GM19467 (cell line): Measurements from ENCODE around the gene FOXO6.
A peak's percentile ranks its signal among the peaks of the same experiment; 100 is the strongest.

Experiments used
- ATAC-seq: cut with Tn5 transposase; IDR thresholded peaks from one replicate; pipeline ENCODE4 v1.9.1; 2021; ENCODE audit warnings: mild to moderate bottlenecking, moderate library complexity; ENCODE audit not compliant: unreplicated experiment

The FOXO6 gene

GRCh38 chr1:41360786-41361494 is at the start of gene FOXO6:
Gene FOXO6 (plus strand): TSS chr1:41361434.
- ATAC-seq = peak; percentile 89

GRCh38 chr1:41312991-41313645 is 48.1 kb upstream of the FOXO6 start:
- no peak for ATAC-seq

GRCh38 chr1:41313661-41314131 is 47.5 kb upstream of the FOXO6 start:
- ATAC-seq = no peak

- no peak for ATAC-seq
Measured at GRCh38 chr1:41314376-41315145, 46.7 kb upstream of the FOXO6 start.

GRCh38 chr1:41315146-41315822 is 46.0 kb upstream of the FOXO6 start:
- ATAC-seq = no peak

DNA sequence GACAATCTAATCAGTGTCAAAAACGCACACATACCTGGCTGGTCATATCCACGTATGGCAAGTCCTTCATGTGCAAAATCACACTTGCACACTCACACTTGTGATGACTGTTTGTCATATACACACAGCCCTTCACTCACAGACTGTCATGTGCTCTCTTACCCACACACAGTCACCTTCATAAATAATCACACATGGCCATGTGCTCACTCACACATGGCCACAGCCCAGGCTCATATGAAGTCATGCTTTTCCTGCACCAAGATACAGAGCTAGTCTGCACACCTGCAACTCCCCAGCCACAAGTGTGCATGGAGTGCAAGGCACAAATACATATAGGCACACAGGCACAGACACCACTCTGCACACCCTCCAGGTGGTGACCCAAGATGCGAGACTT is 45.4 kb upstream of the FOXO6 start:
- no peak for ATAC-seq

GRCh38 chr1:41317361-41317760 is 43.9 kb upstream of the FOXO6 start:
- ATAC-seq = no peak

- ATAC-seq = no peak
Measured at GRCh38 chr1:41318135-41318534, 43.1 kb upstream of the FOXO6 start.

- ATAC-seq = no peak
Measured at GRCh38 chr1:41319106-41319755, 42.0 kb upstream of the FOXO6 start.

GRCh38 chr1:41319807-41320711 is 41.2 kb upstream of the FOXO6 start:
- no peak for ATAC-seq

DNA sequence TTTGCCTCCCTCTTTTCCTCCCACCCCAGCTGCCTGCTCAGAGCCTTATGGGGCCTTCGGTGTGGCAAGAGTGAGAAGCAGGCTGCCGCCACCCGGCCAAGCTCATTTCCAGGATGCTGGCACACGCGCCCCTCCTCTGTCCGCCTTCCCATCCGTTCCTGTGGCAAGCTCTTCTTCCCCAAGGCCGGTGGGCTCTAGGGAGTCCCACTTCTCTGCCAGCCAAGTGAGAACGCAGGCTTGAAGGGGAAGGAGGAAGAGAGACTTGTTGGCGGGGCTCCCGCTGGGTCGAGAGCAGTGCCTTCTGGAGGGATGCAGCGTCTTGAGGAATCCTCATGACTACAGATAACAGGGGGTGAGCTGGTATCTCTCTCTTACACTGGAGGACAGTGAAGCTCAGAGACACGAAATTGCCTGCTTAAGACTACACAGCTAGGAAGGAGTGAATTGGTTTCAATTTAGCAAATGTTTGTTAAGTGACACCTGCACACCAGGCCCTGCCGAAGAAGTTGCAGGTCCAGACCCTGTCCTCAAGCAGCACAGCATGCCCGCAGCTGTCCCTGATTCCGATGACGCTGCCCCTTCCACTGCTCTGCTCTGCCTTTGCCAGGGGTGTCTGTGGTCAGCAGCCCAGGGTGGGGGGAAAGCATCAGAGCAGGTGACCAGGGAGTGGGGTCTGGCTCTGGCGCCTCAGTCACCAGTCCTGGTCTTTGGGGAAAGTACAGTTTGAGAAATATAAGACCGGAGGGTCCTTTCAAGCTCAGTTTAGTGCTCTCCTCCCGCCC is 40.1 kb upstream of the FOXO6 start:
- ATAC-seq = no peak

DNA sequence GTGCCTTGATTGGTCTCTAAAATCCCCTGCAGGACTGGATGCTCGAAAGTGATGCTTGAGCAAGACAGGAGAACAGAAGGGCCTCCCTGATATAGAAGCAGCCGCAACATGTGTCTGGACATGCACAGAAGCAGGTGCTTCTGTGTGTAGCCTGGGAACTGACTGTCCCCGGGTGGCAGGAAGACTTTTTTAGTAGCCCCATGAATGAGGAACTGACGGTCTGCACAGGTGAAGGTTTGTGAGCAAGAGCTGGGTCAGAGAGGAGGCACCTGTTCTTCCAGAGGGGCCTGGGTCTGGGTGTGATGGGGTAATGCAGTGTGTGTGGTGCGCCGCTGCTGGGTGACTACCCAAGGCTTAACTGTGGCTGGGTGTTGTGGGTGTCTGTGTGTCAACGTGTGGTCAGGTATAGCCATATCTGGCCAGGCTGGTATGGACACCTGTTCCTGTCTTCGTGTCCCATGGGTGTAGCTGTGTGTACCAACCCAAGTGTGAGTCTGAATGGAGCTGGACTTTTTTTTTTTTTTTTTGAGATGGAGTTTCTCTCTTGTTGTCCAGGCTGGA is 39.1 kb upstream of the FOXO6 start:
- ATAC-seq = no peak

DNA sequence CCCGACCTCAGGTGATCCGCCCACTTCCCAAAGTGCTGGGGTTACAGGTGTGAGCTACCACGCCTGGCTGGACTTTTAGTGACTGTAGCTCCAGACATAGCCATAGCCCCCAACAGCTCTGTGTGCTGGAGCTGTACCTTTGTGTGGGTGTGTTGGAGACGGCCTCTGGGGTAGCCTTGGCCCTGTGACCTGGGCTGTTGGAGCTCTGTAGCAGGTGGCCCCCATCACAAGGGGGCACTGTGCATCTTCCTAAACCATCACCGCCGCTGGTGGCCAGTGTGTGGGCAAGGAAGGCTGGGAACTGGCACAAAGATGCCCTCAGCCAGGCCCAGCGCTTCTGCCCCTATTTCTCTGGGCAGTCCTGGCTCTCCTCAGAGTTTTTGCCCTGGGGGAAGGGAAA is 38.4 kb upstream of the FOXO6 start:
- ATAC-seq = no peak

DNA sequence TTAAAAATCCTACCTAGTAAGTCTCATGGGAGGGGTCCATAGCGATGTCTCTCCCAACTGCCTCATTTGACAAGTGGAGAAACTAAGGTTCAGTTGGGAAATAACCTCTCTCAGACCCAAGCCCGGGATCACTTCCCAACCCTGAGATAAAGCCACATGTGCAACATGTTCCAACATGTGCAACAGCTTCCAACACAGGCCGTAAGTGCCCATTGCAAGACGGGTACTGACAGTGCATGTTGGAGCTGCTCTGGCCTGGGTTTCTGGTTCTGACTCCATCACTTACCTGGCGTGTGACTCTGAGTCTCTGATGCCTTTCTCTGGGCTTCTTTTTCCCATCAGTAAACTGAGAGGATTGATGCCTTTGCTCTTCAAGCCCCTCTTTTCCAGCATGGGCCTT is 38.0 kb upstream of the FOXO6 start:
- no peak for ATAC-seq

GRCh38 chr1:41325801-41326200 is 35.4 kb upstream of the FOXO6 start:
- no peak for ATAC-seq

- ATAC-seq = no peak
Measured at GRCh38 chr1:41327383-41327999, 33.7 kb upstream of the FOXO6 start.

DNA sequence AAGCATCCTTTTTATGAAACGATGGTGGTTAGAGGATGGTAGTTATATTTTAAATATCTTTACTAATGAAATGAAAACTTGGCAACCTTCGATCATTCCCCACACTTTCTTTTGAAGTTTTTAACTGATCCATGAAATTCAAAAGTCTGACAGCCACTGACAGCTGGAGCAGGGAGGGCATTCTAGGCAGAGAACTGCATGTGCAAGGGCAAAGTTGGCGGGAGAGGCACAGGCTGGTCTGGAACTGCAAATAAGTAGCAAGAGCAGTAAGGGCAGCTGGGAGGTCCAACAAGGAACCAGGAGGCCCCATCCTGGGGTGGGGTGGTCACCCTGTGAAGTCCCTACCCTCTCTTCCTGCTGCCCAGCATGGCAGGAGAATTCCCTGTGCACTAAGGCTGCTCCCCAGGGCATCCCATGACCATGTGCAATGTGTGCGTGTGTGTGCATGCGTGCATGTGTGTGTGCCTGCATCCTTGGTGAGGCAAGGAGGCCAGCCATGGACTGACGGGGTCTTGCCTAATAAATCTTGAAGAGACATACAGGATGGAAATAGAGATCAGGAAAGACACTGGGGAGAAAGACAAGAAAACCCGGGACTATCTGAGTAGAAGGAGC is 33.1 kb upstream of the FOXO6 start:
- ATAC-seq = no peak
